Activated CD8-positive, alpha-beta memory T cell treated with anti-CD3 and anti-CD28 coated beads, Interleukin-2, amount 50 U/mL, for 1 hour (primary cell): ENCODE data around the gene DCTPP1.

Experiments used
- DNase-seq: peaks from one replicate; pipeline ENCODE4 v3.0.0-alpha.2; 2020; ENCODE audit errors: extremely low read depth

The DCTPP1 gene

GRCh38 chr16:30447512-30448226 is 17.8 kb upstream of the DCTPP1 start:
- DNase-seq = no peak

GRCh38 chr16:30446203-30446595 is 16.4 kb upstream of the DCTPP1 start:
- DNase-seq = no peak

- peak; percentile 73 for DNase-seq
These were observed 15.8 kb upstream of the DCTPP1 start, which contains the start of gene SEPHS2 for GRCh38 chr16:30445408-30446202. TSS of gene SEPHS2 (minus strand) at chr16:30445874. CDS start at chr16:30445727, 147 bp downstream.

- no peak for DNase-seq
These were observed 15.2 kb upstream of the DCTPP1 start for GRCh38 chr16:30445149-30445407.

- DNase-seq = no peak
These were observed 14.7 kb upstream of the DCTPP1 start for GRCh38 chr16:30444231-30445148.

- no peak for DNase-seq
These were observed 13.8 kb upstream of the DCTPP1 start for GRCh38 chr16:30443631-30444030.

GRCh38 chr16:30439720-30440348 is 10.0 kb upstream of the DCTPP1 start:
- no peak for DNase-seq

GRCh38 chr16:30438835-30439234 is 9.0 kb upstream of the DCTPP1 start:
- no peak for DNase-seq

- DNase-seq = no peak
These were observed 7.7 kb upstream of the DCTPP1 start for GRCh38 chr16:30437511-30438046.

- no peak for DNase-seq
These were observed 5.0 kb upstream of the DCTPP1 start for GRCh38 chr16:30434852-30435251.

- DNase-seq = no peak
These were observed 669 bp upstream of the DCTPP1 start for GRCh38 chr16:30430428-30430970.

- DNase-seq = no peak
These were observed 482 bp downstream of the DCTPP1 start for GRCh38 chr16:30429418-30429677.

GRCh38 chr16:30428055-30428454 is 1.8 kb downstream of the DCTPP1 start:
- no peak for DNase-seq

GRCh38 chr16:30421010-30421409 is 8.8 kb downstream of the DCTPP1 start:
- no peak for DNase-seq

GRCh38 chr16:30418350-30419181 is 11.3 kb downstream of the DCTPP1 start:
- DNase-seq = no peak

- DNase-seq = peak; percentile 55
These were observed 12.1 kb downstream of the DCTPP1 start for GRCh38 chr16:30417529-30418349.

- DNase-seq = no peak
These were observed 13.0 kb downstream of the DCTPP1 start for GRCh38 chr16:30416624-30417528.

- DNase-seq = no peak
These were observed 13.7 kb downstream of the DCTPP1 start for GRCh38 chr16:30416047-30416603.
